NCI-H146 treated with DMSO at 0.1 percent for 48 hours (cell line): ENCODE data around the gene INCA1.
"Not testable (repeated sequence)": the region's sequence is repeated elsewhere in the genome, so short reads cannot be mapped to it uniquely, and the experiment has no call there.

Experiments
- DNase-seq: peaks from one replicate; lab custom pipeline; 2025; ENCODE audit not compliant: unreplicated experiment; lab: John Stamatoyannopoulos, UW

Gene INCA1, protein sequence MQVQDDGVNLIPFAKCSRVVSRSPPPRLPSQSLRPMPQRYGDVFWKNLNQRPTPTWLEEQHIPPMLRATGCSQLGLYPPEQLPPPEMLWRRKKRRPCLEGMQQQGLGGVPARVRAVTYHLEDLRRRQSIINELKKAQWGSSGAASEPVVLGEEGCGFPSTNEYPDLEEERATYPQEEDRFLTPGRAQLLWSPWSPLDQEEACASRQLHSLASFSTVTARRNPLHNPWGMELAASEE

DNA sequence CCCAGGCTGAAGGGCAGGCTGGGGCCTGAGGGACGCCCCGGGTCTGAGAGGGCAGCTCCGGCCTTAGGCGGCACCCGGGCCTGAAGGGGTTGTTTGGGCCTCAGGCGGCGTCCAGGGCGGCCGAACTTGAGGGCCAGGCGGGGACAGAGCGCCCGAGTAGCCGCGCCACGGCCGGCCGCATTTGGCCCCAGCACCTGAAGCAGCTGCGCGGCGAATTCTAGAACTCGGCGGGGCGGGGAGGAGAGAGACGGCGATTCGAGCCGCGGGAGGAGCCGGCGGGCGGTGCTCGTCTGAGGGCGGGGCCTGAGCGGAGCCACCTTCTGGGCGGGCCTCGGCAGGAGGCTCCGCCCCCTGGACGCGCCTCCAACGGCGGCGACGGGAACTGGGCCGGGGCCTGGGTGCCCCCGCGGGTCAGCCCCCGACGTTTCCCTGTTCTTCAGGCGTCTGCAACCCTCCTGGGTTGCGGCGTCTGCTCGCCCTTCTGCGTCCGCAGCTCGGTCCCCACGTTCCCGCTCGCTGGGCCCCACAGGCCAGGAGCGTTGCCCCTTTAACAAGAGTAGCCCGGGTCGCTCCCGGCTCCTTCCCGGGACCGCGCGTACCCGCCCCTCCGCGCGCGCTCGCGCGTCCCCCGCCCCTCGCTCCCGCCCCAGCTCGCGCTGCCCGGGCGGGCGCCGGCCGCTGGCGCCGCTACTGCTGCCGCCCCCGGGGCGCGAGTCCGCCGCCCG, at the start of gene INCA1, which contains the start of gene KIF1C:
Gene INCA1, minus strand, starts transcription at position 221 of the 725 bp plus-strand sequence. CDS start 3,085 bp downstream, outside the sequence.
Gene KIF1C, plus strand, starts transcription at position 649 of the 725 bp plus-strand sequence. CDS start 2,297 bp downstream, outside the sequence.
- DNase-seq, result peak; percentile 77

DNA sequence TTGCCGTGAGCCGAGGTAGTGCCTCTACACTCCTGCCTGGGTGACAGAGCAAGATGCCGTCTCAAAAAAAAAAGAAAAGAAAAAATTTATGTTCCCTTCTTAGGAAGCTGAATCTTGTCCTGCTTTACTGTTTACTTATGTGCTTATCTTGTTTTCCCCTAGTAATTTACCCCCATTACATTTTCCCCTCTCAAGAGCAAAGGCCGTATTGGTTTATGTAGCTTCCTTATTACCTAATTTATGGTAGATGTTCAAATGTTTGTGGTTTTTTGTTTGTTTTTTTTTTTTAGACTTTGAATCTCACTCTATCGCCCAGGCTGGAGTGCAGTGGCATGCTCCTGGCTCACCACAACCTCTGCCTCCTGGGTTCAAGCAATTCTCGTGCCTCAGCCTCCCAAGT, 48.2 kb upstream of the INCA1 start:
- DNase-seq, result no peak

DNA sequence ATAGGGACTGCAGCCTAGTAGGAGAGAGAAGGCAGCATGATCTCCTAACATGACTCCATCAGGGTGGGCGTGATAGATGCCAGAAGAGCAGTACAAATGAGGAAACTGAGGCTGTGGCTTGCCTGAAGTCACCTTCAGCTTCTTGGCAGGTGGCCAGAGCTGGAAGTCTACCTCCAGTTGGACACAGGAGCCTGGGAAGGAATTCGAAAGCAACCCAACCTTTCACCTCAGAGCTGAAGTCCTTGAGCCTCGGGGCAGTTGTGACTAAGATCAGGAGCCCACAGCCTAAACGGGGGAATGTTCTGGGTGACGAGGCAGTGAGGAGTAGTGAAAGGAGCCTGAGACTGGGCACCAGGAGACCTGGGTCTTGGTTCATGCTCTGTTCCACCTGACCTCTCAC, 47.3 kb upstream of the INCA1 start:
- no peak for DNase-seq

DNA sequence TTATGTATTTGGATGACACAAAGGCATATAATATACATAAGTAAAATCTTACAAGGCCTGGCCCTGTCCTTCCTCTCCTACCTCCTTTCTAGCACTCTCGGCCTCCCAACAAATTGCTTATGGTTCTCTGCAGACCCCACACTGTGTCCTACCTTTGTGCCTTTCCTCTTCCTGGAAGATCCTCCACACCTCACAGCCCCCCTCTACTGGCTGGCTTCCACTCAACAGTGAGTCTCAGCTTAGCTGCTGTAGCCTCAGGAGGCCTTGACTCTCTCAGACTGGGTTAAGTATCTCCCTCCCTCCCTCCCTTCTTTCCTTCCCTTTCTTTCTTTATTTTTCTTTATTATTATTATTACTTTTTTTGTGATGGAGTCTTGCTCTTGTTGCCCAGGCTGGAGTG, 46.2 kb upstream of the INCA1 start:
- no peak for DNase-seq

DNA sequence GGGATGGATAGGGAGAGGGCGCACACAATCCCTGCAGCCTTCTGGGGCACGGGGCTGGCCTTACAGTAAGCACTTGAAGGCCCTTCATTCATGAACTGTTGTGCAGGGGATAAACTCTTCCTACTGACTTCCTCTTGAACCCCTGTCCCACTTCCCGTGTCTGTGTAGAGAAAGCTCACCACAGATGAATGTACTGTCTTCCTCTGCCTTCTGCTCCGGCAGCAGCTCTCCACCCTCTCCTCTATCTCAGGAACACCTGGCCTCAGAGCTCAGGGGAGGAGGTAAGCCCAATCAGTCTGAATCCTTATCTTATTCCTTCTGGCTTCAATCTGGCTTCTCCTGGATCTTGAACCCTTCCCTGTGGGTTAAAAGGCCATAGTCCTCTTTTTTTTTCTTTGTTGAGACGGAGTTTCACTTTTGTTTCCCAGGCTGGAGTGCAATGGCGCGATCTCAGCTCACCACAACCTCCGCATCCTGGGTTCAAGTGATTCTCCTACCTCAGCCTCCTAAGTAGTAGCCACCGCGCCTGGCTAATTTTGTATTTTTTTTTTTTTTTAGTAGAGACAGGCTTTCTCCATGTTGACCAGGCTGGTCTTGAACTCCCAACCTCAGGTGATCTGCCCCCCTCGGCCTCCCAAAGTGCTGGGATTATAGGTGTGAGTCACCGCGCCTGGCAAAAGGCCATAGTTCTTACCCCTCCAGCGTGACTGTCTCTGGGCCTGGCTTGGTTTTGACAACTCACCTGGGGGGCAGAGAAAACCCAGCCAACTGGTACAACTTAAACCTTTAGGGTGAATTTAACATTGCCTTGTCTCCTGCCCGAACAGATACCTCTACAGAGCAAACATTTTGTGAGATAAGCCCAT, 45.1 kb upstream of the INCA1 start:
- DNase-seq, result no peak

DNA sequence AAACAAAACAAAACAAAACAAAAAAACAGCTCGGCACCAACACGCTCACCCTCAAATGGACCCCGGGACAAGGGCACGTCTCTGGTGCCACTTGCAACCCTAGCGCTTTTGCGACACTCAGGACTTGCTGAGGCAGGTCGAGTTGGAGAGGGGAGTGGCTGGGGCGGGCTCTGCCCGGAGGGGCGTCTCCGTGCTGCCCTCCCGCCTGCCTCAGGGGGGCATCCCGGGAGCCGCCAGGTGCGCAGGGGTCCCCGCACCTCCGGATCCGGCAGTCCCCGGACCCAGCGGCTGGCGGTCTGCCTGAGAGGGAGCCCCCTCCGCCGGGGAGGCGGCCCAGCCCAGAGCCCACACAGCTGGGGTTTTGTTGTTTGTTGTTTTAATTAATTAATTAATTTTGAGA, 38.0 kb upstream of the INCA1 start, which contains the start of gene SLC52A1:
Gene SLC52A1, minus strand, starts transcription at position 112 of the 400 bp plus-strand sequence. CDS start 820 bp downstream, outside the sequence.
- DNase-seq, result no peak

DNA sequence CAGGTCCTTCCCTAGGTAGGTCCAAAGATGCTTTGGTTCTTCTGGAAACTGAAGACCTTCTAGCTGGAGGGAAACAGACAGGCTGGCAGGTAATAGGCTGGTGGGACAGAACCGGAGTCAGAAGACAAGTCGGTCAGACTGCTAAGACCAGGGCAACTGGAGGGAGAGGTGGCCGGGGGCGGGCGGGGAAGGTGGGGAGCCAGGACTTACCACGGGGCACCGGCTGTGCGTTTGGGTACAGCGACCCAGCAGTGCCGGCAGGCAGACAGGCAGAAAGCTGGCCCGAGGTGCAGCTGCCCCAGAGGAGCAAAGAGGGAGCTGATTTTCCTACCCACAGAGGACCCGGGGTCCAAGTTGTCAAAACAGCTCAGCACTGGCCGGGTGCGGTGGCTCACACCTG, 37.3 kb upstream of the INCA1 start:
- no peak for DNase-seq

DNA sequence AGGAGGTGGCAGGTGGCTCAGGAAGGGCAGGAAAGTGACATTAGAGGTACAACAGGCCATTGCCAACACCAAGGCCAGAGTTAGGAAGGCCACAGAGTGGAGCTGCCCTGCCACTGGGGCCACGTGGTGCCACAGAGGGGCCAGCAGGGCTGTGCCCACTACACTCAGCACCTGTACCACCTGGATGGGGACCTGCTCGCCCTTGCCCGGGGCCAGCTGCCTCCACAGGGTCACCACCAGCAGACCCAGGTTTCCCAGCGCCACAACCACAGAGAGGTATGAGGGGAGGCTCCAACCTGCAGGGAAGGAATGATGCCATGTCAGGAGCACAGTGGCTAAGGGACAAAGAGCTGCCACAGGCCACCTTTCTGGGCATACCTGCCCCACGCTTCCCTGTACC, 36.7 kb upstream of the INCA1 start:
- no peak for DNase-seq

DNA sequence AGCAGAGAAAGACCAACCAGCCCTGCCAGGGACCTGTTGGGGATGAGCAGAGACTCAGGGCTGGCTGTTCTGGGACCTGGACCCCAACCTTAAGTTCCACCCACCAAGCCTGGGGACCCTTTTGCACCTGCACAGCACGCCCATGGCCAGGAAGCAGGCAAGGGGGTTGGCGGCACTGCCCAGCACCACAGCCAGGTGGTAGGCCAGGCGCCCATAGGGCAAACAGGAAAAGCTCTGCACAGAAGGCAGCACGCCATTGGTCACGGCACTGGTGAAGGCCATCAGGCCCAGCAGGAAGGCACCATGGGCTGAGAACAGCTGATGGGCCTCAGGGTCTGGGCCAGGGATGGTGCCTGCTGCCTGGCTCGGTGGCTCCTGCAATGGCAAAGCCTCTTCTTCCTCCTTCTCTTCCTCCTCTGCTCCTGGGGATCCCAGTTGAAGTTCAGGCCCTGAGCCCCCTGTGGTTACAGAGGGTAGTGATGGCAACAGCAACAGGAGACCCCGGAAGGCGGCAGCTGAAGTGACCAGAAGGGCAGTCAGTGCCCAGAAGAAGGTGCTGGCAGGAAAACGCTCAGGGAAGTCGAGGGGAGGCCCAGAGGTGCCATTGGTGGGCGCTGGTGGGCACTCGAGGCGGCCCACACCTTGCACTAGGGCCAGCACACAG, 36.2 kb upstream of the INCA1 start:
- DNase-seq, result no peak

DNA sequence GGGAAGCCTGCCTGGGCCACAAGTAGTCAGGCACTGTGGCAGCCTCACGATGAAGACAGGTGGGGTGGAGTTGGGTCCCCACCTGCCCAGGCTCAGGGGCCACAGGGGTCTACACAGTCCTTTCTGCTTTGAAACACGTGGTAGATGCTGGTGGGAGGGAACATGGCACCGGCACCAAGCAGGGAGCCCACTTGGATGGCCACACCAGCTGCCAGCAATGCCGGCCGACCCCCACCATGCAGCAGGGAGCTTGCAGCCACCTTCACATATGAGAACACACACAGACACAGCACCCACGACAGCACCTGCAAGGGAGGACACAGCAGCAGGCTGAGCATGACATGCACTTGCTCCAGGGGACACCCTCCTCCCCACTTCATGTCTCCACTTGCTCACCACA, 35.5 kb upstream of the INCA1 start:
- DNase-seq, result no peak

DNA sequence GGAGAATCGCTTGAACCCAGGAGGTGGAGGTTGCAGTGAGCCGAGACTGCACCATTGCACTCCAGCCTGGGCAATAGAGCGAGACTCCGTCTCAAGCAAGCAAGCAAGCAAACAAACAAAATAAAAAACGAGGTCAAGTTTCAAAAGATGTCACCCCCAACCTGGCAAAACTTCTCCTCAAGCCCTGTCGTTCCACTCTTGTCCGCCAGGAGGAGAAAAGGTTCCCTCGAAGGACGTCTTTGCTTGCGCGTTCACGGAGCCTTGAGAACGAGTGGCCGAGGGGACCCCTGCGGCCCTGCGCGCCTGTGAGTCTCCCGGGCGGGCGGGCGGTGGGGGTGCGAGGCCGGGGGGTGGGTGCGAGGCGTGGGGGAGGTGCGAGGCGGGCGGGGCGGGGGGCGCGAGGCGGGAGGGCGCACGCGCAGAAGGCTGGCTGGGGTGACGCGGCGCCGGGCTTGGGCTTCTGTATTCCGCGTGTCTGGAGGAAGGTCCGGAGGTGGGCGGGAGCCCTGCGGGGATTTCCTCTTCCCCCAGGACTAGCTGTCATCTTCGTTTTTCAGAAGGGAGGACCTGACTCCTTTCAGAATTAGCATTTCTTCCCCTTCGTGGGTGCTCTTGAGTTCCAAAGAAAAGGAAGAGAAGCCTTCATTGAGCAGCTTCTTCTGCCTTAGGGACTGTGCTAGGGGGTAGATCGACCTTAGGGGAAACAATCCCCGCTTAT, 34.2 kb upstream of the INCA1 start:
- peak; percentile 66 for DNase-seq

DNA sequence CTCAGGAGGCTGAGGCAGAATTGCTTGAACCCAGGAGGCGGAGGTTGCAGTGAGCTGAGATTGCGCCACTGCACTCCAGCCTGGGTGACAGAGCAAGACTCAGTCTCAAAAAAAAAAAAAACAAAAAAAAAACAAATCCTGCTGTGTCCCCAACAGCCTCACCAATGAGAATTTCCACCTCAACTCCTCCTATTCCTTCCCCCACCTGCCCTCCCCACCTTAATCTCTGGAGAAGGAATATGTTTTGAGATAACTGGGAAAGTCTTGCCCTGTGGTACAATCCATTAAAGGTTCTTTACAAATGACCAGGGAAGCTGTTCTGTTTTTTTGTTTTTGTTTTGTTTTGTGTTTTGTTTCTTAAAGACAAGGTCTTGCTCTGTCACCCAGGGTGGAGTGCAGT, 32.8 kb upstream of the INCA1 start:
- not testable (repeated sequence) for DNase-seq

DNA sequence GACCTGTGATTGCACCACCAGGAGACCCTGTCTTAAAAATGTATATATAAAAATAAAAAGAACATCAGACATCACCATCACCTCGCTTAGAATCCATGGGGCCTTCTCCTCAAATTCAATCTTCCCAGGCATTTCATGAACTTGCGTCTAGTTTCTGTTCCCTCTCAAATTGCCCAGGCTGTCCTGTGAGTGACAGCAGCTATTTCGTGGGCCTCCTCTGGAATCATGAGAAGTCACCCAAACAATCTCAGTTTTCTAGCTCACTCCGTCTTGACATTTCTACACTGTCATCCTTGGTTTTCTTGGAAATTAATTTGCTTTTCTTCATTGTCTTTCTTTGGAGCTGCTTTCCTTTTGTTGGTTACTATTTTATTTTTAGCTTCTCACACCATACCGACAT, 30.6 kb upstream of the INCA1 start:
- DNase-seq, result no peak

DNA sequence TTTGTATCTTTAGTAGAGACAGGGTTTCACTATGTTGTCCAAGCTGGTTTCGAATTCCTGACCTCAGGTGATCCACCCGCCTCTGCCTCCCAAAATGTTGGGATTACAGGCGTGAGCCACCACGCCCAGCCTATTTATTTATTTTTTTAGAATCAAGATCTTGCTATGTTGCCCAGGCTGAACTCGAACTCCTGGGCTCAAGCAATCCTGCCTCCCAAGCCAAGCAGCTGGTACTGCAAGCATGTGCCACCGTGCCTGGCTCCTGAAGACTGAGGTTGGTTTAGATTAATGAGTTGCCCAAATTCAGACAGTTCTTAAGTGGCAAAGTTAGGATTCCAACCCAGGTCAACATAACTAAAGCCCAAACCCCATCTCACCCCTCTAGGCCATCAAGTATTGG, 30.0 kb upstream of the INCA1 start:
- DNase-seq, result no peak

DNA sequence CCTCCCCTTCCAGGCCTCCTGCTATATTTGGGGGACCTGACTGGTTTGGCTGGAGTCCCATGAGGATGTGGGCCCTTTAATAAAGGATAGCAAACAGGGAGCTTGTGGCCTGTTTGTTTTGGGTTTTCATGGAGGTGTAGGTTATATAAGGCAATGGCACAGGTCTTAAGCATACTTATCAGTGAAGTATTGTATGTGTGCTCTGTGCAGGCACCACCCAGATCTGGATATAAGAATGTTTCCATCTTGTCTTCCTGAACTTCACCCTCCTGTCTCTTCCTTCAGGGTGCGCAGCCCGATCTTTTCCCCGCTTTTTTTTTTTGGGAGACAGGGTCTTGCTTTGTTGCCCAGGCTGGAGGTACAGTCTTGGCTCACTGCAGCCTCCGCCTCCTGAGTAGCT, 27.3 kb upstream of the INCA1 start:
- DNase-seq, result no peak

DNA sequence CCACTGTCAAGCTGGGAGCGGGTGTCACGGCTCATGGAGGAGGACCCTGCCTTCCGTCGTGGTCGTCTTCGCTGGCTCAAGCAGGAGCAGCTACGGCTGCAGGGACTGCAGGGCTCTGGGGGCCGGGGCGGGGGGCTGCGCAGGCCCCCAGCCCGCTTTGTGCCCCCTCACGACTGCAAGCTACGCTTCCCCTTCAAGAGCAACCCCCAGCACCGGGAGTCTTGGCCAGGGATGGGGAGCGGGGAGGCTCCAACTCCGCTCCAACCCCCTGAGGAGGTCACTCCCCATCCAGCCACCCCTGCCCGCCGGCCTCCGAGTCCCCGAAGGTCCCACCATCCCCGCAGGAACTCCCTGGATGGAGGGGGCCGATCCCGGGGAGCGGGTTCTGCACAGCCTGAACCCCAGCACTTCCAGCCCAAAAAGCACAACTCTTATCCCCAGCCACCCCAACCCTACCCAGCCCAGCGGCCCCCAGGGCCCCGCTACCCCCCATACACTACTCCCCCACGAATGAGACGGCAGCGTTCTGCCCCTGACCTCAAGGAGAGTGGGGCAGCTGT, 26.3 kb upstream of the INCA1 start:
- no peak for DNase-seq

DNA sequence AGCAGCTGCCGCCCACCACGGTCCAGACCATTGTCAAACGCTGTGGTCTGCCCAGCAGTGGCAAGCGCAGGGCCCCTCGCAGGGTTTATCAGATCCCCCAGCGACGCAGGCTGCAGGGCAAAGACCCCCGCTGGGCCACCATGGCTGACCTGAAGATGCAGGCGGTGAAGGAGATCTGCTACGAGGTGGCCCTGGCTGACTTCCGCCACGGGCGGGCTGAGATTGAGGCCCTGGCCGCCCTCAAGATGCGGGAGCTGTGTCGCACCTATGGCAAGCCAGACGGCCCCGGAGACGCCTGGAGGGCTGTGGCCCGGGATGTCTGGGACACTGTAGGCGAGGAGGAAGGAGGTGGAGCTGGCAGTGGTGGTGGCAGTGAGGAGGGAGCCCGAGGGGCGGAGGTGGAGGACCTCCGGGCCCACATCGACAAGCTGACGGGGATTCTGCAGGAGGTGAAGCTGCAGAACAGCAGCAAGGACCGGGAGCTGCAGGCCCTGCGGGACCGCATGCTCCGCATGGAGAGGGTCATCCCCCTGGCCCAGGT, 24.9 kb upstream of the INCA1 start:
- DNase-seq, result no peak

DNA sequence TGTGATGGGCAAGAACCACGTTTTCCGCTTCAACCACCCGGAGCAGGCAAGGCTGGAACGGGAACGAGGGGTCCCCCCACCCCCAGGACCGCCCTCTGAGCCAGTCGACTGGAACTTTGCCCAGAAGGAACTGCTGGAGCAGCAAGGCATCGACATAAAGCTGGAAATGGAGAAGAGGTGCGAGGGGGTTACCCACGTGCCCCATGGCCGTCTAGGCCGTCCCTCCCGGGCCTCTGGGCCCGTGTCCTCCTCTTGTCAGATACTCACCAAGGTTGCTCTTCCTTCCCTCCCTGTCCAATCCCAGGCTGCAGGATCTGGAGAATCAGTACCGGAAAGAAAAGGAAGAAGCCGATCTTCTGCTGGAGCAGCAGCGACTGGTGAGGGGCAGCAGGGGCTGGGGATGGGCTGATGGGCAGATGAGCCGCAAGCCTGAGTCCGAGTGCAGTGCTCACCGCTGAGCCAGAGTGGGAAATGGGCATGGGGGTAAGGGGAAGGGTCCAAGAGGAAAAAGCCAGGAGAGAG, 23.2 kb upstream of the INCA1 start:
- no peak for DNase-seq

DNA sequence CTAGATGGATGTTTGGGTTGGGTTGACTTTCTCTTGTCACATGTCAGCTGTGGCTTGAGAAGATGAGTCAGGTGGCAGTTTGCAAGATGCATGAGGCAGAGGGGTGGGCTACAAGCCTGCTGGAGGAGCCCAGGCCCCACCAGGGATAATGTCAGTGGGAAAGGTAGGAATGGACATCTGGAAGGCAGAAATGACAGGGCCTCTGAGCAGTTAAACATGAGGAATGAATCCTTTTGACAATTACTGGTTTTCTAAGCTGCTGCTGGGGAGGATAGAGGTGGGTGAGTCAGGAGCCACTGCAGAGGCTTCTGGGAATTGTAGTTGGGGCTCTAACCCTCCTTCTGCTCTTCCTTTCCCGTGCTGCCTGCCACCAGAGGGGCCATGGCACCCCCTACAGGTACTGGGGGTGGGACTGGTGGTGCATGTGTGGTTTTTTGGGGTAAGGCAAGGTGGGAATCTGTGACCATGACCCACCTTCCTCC, 22.2 kb upstream of the INCA1 start:
- no peak for DNase-seq
